ENCODE measurements around the gene AGAP3.

DNA sequence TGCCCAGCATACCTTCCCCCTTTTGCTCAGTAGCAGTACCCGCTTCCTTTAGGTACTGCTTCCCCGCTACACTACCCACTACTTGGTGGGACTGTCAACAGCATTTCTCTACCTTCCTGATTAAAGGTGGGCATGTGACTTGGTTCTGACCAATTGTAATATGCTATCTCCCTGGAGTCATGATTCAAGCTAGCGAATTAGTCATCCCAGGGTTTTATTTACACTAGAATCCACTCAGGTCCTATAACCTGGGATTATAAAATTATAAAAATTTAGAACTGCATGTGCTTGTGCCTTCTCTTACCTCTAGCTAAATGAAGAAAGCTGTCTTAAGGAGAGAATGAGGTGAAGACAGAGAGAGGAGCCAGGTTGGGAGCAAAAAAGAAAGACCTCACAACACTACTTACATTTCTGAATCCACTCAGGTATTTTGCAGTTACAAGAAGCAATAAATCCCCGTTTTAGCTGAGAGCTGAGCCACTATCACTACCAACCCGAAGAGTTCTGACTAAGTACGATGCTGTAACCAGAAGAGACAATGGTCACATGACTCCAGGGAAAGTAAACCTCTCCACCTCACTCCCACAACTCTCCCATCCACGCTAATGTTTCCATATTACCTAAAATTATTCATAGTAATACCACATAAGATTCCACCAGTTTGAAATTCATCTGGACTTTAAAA, 71.5 kb downstream of the AGAP3 start:
- no peak for TF ChIP-seq CTCF (IDR thresholded peaks at IDR 0.05 in 2 of 3, conservative IDR thresholded peaks at IDR 0.05 in 1 of 3; ENCODE audit: borderline replicate concordance in 1 of 3, insufficient read depth in 1 of 3, low read depth in 2 of 3, low read length in 2 of 3)
- TF ChIP-seq POLR2AphosphoS5 (IDR thresholded peaks at IDR 0.05; ENCODE audit: low read depth, low read length): no peak
